Upper lobe of left lung (tissue), 4 donors: ENCODE measurements around the gene CRY1.

Source experiments
- CTCF ChIP-seq, 6 experiments: fragments of 450-650 bp in 4 of 6; fragments of 200-600 bp in 2 of 6; sonication (generic) in 2 of 6; IDR thresholded peaks; one replicate each; pipeline ENCODE4 v1.5.1; 2016 to 2019; ENCODE audit warnings: antibody characterized with exemption in 6 of 6
- EP300 ChIP-seq, 4 donors: sonication (generic); formaldehyde crosslinking; IDR thresholded peaks; one replicate each; pipeline ENCODE4 v1.5.1; 2017; ENCODE audit warnings: antibody characterized with exemption in 4 of 4, control low read depth in 2 of 4
- POLR2A ChIP-seq, 4 donors: fragments of 450-650 bp; IDR thresholded peaks; one replicate each; pipeline ENCODE4 v1.5.1; 2016 to 2017; ENCODE audit warnings: antibody characterized with exemption in 4 of 4, mild to moderate bottlenecking in 2 of 4
- POLR2AphosphoS5 ChIP-seq, 2 donors: sonication (generic); formaldehyde crosslinking; IDR thresholded peaks; one replicate each; pipeline ENCODE4 v1.5.1; 2017; ENCODE audit warnings: antibody characterized with exemption in 2 of 2

GRCh38 chr12:107026806-107027635 is 66.3 kb downstream of the CRY1 start:
- TF ChIP-seq CTCF (IDR thresholded peaks at IDR 0.05): no peak
- TF ChIP-seq POLR2A (IDR thresholded peaks at IDR 0.05): no peak
- no peak for TF ChIP-seq EP300 (IDR thresholded peaks at IDR 0.05)
- no peak for TF ChIP-seq POLR2AphosphoS5 (IDR thresholded peaks at IDR 0.05)
